Purkinje cell (primary cell): Measurements from ENCODE around the gene VAT1. TPM values are rescaled to one million over a fixed set of nuclear protein-coding genes. Genes with fewer than 3 reads are reported as not detected.

Experiments used
- polyA plus RNA-seq: library from polyadenylated mRNA; unstranded; fragments of >200 nt; fragmentation: Nextera tagmentation; gene quantifications from 2 replicates; pipeline ENCODE4 v1.2.1, GENCODE V29; 2014

The VAT1 gene
- 5.5 and 6.8 TPM in 2 replicates for polyA plus RNA-seq

DNA sequence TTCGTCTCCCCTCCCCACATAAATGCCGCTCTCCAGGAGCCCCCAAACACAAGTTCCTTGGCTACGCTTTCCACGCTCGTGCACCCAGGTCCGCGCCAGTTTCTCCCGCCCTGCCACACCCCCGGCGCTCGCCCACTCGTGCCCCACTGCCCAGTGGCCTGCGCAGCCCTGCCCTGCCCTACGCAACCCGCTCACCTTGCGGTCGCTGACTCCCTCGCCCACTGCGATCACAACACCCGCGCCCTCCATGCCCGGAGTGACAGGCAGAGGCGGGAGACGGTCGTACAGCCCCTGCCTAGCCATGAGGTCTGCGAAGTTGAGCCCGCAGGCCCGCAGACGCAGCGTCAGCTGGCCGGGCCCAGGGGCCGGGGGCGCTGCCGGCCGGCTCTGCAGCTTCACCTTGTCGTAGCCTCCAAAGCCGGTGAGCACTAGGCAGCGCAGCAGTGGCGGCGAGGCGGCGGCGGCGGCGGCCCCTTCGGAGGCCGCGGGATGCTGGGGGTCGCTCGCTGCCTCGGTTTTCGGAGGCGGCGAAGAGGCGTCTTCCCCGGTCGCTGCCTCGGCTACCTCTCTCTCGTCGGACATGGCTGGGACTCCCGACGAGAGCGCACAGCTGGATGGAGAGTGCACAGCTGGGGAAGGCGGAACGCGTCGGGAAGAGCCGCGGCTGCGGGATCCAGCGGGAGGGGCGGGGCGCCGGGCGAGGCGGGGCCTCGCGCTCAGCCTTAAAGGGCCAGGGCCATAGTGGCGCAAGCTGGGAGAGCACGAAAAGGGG lies at the start of gene VAT1:
Gene VAT1, minus strand, starts transcription at position 645 of the 772 bp plus-strand sequence. Its CDS starts 63 bp downstream, at position 582.

GRCh38 chr17:43024407-43025289 lies 2.5 kb upstream of the VAT1 start, which contains the start of gene RND2:
Gene RND2 (plus strand): TSS chr17:43025231. CDS start chr17:43025348, 117 bp downstream.

DNA sequence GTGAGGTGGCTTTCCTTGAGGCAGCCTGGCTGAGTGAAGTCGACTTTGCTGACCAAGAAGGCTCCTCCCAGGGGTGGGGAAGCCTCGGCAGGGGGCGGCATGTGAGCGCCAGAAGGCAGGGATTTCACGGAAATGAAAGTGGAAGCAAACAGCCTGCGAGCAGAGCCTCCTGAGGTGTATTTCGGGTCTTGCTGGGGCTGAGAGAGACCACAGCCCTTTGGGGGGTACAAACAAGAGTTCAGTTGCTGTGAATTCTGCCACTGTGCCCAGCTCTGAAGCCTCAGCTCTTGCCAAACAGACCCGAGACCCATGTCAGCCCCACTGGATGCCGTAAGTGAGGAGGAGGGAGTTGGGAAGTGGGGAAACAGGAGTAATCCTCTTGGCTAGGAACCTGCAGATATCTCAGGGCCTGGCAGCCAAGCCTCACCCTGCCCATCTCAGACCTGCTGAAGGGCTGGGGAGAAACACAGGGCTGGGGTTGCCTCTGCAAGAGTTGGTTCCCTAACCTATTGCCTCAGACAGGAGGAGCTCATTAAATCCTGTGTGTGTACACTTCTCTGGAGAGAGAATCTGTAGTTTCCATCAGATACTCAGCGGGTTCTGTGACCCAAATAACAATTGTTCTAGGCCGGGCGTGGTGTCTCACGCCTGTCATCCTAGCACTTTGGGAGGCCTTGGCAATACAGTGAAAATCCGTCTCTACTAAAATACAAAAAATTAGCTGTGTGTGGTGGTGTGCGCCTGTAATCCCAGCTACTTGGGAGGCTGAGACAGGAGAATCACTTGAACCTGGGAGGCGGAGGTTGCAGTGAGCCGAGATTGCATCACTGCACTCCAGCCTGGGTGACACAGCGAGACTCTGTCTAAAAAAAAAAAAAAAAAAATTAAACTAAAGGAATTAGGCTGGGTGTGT lies 15.3 kb downstream of the VAT1 start, which contains the start of gene IFI35:
Gene IFI35, plus strand, starts transcription at position 146 of the 913 bp plus-strand sequence. Its CDS starts 164 bp downstream, at position 310.

DNA sequence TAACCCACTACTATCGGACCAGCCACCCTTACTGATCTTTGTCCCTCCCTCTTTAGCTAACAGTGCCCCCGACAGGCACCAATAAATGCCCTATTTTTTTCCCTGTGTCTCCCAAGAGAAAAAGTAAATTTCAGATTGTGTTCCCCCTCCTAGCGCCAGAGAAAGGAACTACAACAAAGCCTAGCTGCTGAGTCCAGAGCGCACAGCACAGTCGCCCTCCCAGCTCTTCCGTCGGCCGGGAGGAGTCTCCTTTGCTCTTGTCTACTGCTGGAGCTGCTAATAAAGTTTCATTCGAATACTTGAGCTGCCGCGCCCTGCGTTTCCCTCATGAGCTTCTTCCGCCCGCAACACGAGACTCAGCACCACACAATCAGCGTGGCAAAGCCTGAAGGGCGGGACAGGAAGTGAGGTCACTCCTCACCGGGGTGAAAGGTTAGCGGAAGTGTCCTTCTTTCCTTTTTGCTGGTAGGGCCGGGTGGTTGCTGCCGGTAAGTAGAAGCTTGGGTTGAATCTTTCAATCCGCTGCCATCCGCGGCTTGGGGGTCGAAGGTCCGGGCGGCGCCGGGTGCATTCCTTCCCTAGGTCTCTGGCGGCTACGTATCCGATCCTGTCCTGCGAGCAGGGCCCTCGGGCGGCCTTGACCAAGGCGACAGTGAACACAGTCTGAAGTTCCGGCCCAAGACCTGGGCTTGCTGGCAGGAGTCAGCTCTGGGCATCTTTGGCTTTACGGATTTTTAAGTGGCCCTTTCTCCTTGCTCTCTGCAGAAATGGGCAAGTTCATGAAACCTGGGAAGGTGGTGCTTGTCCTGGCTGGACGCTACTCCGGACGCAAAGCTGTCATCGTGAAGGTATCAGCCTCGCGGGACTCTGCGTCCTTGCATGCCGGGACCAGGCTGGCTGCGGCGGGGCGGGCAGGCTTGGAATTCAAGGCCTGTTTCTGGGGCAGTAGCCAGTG lies 23.9 kb downstream of the VAT1 start, which contains the start of gene RPL27:
Gene RPL27, plus strand, starts transcription at position 436 of the 955 bp plus-strand sequence. Its CDS starts 332 bp downstream, at position 768.

DNA sequence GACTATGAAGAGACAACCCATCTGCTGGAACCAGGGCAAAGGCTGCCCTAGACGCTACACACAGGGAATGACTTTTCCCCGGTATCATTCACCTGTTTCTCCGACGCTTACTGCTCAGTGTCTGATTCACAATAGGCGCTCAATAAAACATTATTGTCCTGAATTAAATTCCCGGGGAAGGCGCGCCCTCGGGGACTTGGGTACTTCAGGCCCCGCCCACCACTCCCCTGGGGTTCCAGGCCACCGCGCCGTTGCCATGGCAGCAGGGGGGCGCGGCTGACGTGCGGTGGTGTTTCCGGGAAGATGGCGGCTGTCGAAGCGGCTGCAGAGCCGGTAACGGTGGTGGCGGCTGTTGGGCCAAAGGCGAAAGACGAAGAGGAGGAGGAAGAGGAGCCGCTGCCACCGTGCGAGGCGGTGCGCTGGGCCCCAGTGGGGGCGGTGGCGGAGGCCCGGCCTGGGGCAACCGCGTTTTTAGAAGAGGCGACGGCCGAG lies 41.9 kb downstream of the VAT1 start, which contains the start of gene RUNDC1:
Gene RUNDC1, plus strand, starts transcription at position 292 of the 492 bp plus-strand sequence. Its CDS starts 12 bp downstream, at position 304.

GRCh38 chr17:42979511-42980273 lies 42.5 kb downstream of the VAT1 start, which contains the start of gene PTGES3L:
Gene PTGES3L (minus strand): TSS chr17:42980080. CDS start chr17:42980053, 27 bp downstream.

Other genes starting within 250 kb of the VAT1 start
- gene VPS25, start 248.9 kb downstream of the VAT1 start, polyA plus RNA-seq = 55.2 and 81.1 TPM in 2 replicates
- gene WNK4, start 241.8 kb downstream of the VAT1 start, polyA plus RNA-seq = 0.20 TPM in 2 replicates
- 578 and 642 TPM in 2 replicates for gene COA3, start 223.7 kb downstream of the VAT1 start, polyA plus RNA-seq
- gene CNTD1, start 223.5 kb downstream of the VAT1 start, polyA plus RNA-seq = 2.1 and 4.4 TPM in 2 replicates
- 42.3 and 53.5 TPM in 2 replicates for gene BECN1, start 198.1 kb downstream of the VAT1 start, polyA plus RNA-seq
- gene PSME3, start 189.0 kb downstream of the VAT1 start, polyA plus RNA-seq = 28.4 and 38.3 TPM in 2 replicates
- 0.22 TPM in 1 of 2 replicates, not detected in the other for gene AOC2, start 177.8 kb downstream of the VAT1 start, polyA plus RNA-seq
- not detected in 2 replicates for gene AOC3, start 171.2 kb downstream of the VAT1 start, polyA plus RNA-seq
- gene G6PC1, start 121.6 kb downstream of the VAT1 start, polyA plus RNA-seq = not detected in 2 replicates
- 51.6 and 63.8 TPM in 2 replicates for gene AARSD1, start 57.9 kb downstream of the VAT1 start, polyA plus RNA-seq
- 0.23 TPM in 1 of 2 replicates, not detected in the other for gene PTGES3L, start 42.3 kb downstream of the VAT1 start, polyA plus RNA-seq
- 13.3 and 14.2 TPM in 2 replicates for gene RUNDC1, start 41.8 kb downstream of the VAT1 start, polyA plus RNA-seq
- gene RPL27, start 24.0 kb downstream of the VAT1 start, polyA plus RNA-seq = 857 and 976 TPM in 2 replicates
- gene IFI35, start 15.6 kb downstream of the VAT1 start, polyA plus RNA-seq = not detected in 2 replicates
- gene RND2, start 2.8 kb upstream of the VAT1 start, polyA plus RNA-seq = 3.3 and 5.0 TPM in 2 replicates
- gene BRCA1, start 103.0 kb upstream of the VAT1 start, polyA plus RNA-seq = 4.7 and 6.9 TPM in 2 replicates
- gene NBR1, start 148.8 kb upstream of the VAT1 start, polyA plus RNA-seq = 33.8 and 42.9 TPM in 2 replicates
- not detected in 2 replicates for gene TMEM106A, start 189.5 kb upstream of the VAT1 start, polyA plus RNA-seq
- not detected in 2 replicates for gene CCDC200, start 206.2 kb upstream of the VAT1 start, polyA plus RNA-seq
- gene RNU2-1, start 211.6 kb upstream of the VAT1 start, polyA plus RNA-seq = not detected in 2 replicates